HS-27A (cell line): ENCODE data around the gene RPP21.

Experiments
- DNase-seq: peaks from one replicate; pipeline ENCODE4 v3.0.0-alpha.2; 2012; ENCODE audit warnings: low read depth, missing footprints

Gene RPP21

DNA sequence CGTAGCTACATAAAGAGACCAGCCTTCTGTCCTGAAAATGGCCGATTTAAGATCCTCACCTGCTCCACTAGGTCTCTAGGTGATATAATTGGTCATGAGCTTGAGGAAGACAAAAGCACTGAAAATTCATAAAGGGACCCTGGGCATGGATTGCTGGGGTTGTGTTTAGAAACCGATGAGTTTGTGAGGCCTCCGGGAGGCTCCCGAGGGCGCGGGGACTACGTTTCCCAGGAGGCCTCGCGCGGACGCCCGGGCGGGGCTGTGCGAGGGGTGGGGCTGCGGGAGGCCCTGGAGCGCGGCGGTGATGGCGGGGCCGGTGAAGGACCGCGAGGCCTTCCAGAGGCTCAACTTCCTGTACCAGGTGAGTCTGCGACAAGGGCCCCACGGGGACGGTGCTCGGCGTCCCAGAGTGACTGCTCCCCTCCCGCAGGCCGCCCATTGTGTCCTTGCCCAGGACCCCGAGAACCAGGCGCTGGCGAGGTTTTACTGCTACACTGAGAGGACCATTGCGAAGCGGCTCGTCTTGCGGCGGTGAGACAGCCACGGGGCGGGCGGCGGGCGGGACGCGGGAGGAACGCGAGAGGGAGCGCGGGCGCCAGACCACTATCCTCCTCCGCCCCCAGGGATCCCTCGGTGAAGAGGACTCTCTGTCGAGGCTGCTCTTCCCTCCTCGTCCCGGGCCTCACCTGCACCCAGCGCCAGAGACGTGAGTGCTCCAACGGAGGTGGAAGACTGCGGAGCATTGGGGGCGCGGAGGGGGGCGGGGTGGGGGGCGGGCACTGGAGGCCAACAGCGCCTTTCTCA lies at the start of gene RPP21:
Gene RPP21 (plus strand): TSS at position 289 of the 804 bp plus-strand sequence. CDS start 16 bp downstream, at position 305.
- DNase-seq, result peak; percentile 54

DNA sequence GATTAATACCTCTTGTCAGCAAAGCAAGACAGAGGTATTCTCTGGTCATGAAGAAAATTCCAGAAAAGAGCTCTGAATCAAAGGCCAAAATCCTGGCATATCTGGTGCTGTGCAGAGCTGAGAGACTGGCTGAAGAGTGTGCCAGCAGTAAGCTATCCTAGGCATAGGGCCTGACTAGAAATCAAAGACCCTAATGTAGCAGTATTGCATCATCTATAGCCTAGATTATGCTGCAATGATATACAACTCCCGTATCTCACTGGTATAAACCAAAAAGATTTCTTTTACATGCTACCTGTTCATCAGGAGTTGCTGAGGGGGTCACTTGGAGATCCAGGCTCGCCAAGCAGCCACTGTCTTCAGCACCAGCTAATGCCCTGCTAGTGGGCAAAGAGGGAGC lies 49.1 kb upstream of the RPP21 start:
- DNase-seq, result no peak

DNA sequence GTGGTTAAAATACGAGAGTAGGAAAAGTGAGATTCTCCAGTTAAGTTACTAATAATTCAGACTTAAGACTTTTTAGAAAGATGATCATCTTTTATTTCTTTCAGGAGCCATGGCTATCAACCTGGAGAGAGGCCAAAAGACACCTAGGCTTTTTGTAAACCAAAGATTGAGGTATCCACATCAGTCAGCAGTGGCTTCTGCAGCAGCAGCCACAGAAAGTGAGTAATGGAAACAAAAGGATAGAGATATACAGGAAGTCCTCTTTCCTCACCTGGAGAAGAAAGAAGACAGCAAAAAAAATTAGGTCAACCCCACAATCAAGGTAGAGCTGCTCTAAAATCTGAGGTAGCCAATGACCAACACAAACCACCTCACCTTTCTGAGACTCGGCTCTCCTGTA lies 41.0 kb upstream of the RPP21 start:
- DNase-seq, result no peak

DNA sequence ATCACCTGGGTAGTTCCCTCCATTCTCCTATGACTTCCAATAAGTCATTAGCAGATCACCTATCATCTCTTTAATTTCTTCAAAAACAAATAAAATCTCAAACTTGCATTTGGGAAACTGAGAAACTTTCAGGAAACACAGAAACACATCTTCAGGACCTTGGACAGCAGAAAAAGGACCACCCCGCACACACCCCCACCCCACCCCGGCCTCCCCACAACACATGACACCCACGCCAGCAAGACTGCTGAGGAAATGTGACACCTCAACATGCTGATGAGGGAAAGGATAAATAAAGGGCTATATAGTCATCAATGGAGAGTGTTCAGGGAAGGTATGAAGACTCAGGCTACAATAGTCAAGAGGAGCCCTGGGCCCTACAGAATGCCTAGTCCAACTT lies 33.9 kb upstream of the RPP21 start:
- DNase-seq, result no peak

DNA sequence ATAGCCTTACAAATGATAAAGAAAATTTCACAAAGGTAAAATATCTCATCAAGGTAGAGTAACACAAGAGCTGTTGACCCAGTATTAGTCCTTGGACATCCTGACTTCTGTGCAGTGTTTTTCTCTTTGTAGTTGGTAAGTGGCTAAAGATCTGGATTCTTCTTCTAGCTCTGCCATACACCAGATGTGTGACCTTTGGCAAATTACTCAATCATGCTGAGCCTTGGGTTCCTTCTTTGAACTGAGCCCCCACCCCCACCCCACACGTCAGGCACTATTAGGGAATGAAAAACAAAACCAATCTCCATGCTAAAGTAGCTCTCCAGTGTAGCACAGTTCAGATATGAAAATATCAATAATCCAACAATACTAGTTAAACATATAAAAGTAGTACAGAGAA lies 33.3 kb upstream of the RPP21 start:
- DNase-seq, result no peak

DNA sequence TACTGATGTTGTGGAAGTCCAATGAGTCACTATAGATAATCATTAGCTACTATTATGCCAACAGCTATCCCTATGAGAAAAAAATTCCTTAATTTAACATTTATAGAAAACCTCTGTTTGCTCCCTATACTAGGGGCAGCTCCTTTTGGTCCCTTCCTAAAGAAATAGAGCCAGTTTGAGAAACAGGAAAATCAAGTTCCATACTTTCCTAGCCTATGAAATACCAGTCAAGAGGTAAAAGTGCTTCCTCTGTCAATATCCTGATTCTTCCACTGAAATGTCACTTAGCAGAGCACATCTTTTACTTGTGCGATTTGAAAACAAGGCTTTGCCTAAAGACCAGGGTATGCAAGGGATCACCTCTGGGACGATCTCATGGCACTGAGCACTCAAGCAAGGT lies 32.7 kb upstream of the RPP21 start:
- DNase-seq, result no peak

DNA sequence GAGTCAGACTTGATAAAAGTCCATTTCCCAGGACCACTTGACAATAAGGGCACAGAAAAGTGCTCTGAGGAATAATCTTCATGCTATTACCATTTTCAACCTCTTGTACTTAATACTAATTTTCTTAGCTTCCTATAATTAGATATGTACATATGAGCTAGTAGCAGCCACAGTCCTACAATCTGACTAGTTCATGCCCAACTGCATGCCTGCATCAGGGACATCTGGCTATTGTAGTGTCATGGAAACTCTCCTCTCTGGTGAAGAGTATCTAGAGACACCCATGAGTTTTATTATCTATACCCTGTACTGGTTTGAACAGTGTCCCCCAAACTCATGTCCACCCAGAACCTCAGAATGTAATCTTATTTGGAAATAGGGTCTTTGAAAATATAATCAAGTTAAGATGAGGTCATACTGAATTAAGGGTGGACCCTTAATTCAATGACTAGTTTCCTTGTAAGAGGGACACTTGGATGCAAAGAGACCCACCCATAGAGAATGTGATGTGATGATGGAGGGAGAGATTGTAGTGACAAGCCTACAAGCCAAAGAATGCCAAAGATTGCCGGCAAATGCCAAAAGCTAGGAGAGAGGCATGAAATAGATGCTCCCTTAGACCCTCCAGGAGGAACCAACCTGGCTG lies 32.2 kb upstream of the RPP21 start:
- no peak for DNase-seq

DNA sequence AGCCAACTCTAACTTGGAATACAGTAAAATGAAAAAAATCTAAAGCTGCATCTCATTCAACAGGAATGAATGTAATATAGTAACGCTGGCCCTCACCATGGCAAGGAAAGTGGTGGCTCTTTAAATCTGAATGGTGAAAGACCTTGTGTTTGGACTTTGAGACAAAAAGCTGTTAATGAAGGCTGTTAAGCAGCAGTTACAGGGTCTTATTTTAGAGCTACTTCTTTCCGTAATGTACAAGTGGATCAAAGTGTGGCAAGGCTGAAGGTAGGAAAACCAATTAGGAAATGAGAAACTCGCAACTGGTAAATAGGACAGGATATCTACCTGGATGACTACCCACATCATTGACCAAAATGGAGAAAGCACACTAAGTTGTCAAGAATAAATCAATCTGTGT lies 29.8 kb upstream of the RPP21 start:
- DNase-seq, result no peak

DNA sequence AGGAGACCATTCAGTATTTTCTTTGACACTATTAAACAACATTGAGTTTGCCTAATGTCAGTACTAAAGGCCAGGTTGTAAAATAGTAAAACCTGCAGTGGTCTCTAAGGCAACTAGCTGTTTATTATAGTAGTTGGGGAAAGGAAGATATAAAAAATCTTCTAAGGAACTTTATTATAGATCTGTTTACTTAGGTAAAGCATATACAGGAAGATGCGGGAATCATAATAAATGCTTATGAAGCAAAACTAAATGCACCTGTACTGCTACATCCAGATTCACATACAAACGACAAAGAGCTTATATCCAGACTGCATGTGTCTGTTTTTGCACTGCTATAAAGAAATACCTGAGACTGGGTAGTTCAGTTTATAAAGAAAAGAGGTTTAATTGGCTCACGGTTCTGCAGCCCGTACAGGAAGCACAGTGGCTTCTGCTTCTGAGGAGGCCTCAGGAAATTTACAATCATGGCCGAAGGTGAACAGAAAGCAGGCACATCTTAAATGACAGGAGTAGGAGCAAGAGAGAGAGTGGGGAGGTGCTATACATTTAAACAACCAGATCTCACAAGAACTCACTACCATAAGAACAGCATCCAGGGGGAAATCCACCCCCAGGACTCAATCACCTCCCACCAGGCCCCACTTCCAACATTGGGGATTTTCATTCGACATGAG lies 26.9 kb upstream of the RPP21 start:
- no peak for DNase-seq

DNA sequence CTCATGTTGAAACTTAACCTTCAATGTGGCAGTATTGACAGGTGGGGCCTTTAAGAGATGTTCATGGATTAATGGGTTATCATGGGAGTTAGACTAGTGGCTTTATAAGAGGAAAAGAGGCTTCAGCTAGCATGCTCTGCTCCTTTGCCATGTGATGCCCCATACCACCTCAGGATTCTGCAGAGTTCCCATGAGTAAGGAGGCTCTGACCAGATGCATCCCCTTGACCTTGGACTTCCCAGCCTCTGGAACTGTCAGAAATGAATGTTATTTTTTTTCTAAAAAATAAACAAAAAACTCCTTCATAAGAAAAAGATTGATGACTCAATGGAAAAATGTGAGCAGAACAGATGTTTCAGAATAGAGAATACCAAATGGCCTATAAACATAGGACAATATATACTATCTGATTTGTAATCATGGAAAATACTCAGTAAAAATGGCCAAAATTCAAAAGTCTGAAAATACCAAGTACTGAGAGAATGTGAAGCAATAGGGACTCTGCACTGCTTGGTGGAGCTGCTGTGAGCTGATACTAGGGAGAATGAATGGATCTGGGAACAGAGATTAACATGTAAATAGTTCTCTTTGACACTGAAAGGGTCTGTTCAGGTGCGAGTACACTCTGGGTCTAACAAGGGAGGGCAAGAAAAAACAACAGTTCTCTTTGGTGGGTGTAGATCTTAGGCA lies 25.7 kb upstream of the RPP21 start:
- no peak for DNase-seq

DNA sequence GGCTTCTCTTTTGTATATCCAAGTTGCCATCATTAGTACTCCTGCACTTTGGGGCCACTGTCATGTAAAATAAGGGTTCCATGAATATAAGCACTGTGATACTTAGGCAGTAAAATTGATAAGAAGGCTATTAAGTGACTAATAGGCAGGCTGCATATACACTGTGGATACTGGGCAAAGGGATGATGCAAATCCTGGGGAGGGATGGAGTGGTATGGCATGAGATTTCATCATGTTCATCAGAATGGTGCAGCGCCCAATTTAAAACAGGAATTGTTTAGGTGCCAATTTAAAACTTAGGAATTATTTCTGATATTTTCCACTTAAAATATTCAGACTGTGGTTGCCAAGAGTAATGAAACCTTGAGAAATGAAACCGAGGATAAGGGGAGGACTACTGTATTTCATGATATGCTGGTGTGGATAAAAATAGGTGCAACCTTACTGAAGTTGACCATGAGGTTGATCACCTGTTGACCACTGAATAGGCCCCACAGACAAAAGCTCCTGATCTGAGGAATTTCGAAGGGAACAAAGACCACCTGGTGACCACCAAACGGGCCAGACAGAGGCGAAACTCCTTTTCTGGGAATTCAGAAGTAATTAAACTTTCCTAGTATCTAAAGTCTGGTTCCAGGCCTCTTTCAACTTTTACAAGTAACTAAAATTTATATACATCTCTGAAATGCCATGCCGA lies 23.1 kb upstream of the RPP21 start:
- no peak for DNase-seq

DNA sequence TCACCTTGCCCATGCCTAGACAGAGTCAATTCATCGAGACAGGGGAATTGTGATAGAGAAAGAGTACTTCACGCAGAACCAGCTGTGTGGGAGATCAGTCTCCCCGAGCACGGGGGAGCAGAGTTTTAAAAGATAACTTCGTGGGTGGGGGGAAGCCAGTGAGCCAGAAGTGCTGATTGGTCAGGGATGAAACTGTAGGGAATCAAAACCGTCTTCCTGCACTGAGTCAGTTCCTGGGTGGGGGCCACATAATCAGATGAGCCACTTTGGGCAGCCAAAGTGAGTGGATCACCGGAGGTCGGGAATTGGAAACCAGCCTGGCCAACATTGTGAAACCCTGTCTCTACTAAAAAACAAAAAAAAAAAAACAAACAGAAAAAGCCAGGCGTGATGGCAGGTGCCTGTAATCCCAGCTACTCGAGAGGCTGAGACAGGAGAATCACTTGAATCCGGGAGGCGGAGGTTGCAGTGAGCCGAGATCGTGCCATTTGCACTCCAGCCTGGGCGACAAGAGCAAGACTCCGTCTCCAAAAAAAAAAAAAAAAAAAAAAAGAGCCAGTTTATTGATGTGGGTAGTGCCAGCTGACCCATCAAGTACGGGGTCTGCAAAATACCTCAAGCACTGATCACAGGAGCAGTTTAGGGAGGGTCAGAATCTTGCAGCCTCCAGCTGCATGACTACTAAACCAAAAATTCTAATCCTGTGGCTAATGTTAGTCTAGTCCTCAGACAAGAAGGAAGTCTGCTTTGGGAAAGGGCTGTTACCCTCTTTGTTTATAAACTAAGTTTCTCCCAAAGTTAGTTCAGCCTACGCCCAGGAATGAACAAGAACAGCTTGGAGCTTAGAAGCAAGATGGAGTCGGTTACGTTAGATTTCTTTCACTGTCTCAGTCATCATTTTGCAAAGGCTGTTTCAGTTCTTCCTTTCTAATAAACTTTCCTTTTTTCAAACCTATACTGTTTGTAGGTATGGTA lies 22.1 kb upstream of the RPP21 start:
- DNase-seq, result peak; percentile 86

DNA sequence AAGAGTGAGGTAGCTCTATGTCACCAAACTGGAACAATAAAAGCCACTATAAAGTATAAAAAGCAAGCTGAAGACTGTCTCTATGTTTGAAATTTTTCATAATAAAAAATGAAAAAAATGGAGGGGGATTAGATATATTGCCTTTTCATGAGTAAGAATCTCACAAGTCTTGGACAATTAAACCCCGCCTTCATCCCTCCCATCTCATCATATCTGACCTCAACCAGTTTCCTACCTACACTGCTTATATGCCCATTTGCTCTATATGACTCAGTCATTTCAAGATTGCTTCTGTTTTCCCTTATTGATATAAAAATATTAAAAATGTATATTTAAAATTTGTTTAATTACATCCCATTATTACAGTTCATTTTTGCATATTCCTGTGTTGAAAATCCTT lies 21.1 kb upstream of the RPP21 start:
- no peak for DNase-seq

DNA sequence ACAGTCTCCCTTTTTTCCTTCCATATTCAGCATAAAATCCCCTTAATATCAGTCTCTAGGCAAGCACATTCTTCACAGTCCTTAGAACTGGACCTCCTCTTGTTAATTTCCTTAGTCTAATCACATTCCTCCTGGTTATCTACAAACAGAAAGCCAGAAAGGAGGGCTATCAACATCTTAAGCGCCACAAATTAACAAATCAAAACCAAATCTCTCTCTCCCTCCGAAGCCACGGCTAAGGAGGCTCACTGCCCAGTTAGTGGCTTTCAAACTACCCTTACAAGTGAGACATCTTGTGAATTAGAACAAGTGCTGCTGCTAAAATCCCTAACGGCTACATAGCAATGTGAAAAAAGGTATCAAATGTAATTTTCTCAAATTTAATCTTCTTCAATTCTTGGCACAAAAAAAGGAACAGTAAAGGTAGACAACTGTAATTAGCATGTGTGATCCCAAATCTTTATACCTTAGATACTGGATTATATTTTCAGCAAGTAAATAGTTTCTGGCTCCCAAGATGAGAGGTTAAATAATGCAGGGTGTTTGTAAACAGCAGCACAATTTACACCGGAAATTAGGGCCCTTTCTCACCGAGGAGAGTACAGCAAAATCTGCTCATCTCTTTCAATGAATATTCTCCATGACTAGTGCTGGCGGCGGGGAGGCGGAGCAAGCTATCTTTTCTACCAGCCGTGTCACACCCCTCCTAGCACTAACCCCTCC lies 19.6 kb upstream of the RPP21 start:
- DNase-seq, result no peak

DNA sequence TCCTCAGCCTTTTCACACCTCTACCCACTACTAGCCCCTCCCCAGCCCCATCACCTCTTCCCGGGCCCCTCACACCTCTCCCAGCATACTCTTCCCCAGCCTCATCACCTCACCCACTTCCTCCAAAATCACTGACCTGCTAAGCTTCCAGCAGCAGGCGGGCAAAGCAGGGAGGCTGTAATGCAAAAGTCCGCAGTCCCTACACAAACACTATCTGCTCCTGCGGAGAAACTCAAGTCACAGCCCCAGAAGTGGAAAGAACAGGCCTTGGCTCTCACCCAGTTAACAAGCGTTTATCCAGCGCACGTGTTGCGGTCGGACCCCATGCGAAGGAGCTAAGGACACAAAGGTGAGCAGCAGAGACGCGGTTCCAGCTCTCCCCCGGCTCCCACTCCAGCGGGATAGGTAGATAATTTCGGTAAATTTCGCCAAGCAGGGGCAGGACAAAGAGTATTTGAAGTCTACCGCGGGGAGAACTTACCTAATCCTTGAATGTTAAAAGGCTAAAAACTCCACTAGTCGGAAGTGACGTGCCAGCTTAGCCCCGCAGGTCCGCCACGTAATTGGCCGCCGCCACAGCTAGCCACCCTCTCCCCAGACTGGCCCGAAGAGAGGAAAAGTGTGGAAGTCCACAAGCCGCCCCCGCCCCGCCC lies 19.0 kb upstream of the RPP21 start:
- DNase-seq, result peak; percentile 66

DNA sequence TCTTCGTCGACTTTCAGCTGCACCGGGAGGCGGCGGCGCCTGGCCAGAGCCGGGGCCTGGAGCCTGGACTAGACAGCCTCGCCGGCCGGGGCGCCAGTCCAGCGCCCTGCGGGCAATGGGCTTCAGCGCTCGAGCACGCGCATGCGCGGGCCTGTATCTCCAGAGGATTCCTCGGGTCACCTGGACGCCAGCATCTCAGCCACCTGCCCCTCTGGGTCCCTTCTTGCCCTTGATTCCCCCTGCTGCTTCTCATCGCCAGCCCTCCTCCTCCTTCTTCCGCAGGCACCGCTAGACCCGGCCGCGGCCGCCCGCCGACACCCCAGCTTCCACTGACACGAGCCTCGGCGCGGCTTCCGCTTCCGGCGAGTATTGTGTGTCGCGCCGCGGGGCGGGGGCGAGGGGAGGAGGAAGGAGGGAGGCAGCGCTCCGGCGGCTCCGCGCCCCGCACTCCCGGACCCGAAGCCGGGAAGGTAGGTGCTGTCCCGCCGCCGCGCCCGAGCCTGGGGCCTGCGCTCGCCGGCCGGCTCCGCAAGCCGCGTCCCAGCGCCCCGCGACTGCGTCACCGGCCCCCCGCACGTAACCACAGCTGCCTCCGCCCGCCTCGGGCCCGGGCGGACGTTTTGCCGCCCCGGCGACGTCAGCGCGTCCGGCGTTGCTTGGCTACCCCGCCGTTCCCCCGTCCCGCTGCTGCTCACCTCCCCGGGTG lies 18.3 kb upstream of the RPP21 start, which contains the start of gene TRIM39:
Gene TRIM39 (plus strand): TSS at position 402 of the 706 bp plus-strand sequence. CDS start 2,391 bp downstream, outside the sequence.
- DNase-seq, result peak; percentile 56

DNA sequence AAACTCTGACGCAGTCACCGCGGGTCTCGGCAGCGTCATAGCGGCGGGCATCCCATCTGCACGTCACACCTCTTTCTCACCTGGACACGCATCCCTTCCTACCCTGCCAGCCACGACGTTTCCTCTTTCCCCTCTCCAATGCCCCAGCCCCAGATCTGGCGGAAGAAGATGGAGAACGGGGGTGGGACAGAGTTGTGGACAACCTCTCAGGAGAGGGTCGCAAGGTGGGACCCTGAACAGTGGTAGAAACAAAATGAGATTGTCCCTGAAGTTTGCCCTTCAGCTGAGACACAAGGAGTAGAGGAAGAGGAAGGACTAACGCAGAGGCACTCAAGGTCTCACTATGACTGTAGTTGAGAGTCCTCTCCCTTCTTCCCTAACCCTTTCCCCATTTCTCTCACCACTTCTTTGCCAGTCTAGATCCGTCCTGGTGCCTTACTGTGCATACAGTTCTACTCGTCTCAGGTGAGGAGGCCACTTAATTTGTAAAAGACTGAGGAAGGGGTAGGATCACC lies 17.7 kb upstream of the RPP21 start:
- DNase-seq, result no peak

DNA sequence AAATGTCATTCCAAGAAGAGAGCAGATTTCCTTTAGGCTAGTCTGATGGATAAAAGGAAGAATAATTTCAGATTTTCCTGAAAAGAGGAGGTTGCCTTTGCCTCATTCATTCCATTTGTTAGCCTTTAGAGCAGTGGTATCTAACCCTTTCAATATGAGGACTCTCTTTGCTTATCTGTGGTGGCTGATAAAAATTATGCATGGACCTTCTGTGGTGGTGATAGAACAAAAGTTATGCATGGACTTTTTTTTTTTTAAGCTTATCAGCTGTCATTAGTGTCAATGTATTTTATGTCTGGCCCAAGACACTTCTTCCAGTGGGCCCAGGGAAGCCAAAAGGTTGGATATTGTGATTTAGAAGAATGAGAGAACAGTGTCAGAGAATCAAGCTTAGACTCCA lies 16.6 kb upstream of the RPP21 start:
- DNase-seq, result no peak
